Upper lobe of left lung (tissue), 4 donors: Measurements from ENCODE around the gene IQCH.

Source experiments
- EP300 ChIP-seq, 4 donors: sonication (generic); formaldehyde crosslinking; IDR thresholded peaks; one replicate each; pipeline ENCODE4 v1.5.1; 2017; ENCODE audit warnings: antibody characterized with exemption in 4 of 4, control low read depth in 2 of 4
- POLR2A ChIP-seq, 4 donors: fragments of 450-650 bp; IDR thresholded peaks; one replicate each; pipeline ENCODE4 v1.5.1; 2016 to 2017; ENCODE audit warnings: antibody characterized with exemption in 4 of 4, mild to moderate bottlenecking in 2 of 4
- POLR2AphosphoS5 ChIP-seq, 2 donors: sonication (generic); formaldehyde crosslinking; IDR thresholded peaks; one replicate each; pipeline ENCODE4 v1.5.1; 2017; ENCODE audit warnings: antibody characterized with exemption in 2 of 2

- no peak for TF ChIP-seq POLR2AphosphoS5 (IDR thresholded peaks at IDR 0.05)
- TF ChIP-seq EP300 (IDR thresholded peaks at IDR 0.05), result no peak
- no peak for TF ChIP-seq POLR2A (IDR thresholded peaks at IDR 0.05)
These were observed 207.1 kb downstream of the IQCH start for GRCh38 chr15:67461735-67462134.
